Loucy (cell line): ENCODE measurements around the gene EIF4E2.

Source experiments
- EZH2phosphoT487 ChIP-seq: fragments of 200-600 bp; IDR thresholded peaks from 2 replicates; pipeline ENCODE4 v1.6.1; 2018; ENCODE audit warnings: antibody characterized with exemption, mild to moderate bottlenecking, moderate library complexity, borderline replicate concordance
- TF ChIP-seq, protein P1 (sequence below): fragments of 200-600 bp; sonication (generic); conservative IDR thresholded peaks from 2 replicates; pipeline ENCODE4 v1.5.1; 2014; ENCODE audit warnings: mild to moderate bottlenecking, antibody characterized with exemption, low read length

- TF ChIP-seq, protein P1, sequence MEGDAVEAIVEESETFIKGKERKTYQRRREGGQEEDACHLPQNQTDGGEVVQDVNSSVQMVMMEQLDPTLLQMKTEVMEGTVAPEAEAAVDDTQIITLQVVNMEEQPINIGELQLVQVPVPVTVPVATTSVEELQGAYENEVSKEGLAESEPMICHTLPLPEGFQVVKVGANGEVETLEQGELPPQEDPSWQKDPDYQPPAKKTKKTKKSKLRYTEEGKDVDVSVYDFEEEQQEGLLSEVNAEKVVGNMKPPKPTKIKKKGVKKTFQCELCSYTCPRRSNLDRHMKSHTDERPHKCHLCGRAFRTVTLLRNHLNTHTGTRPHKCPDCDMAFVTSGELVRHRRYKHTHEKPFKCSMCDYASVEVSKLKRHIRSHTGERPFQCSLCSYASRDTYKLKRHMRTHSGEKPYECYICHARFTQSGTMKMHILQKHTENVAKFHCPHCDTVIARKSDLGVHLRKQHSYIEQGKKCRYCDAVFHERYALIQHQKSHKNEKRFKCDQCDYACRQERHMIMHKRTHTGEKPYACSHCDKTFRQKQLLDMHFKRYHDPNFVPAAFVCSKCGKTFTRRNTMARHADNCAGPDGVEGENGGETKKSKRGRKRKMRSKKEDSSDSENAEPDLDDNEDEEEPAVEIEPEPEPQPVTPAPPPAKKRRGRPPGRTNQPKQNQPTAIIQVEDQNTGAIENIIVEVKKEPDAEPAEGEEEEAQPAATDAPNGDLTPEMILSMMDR = no peak
- TF ChIP-seq EZH2phosphoT487 = no peak
Observed at GRCh38 chr2:232592772-232593395, 42.4 kb downstream of the EIF4E2 start.
